Type B pancreatic cell (in vitro differentiated cells): Measurements from ENCODE around the gene NAV2. TPM values are rescaled to one million over a fixed set of nuclear protein-coding genes. Genes with fewer than 3 reads are reported as not detected.

ENCODE experiments used
- DNase-seq: peaks from one replicate; pipeline ENCODE4 v3.0.0; 2021; ENCODE audit warnings: mixed read lengths; ENCODE audit not compliant: unreplicated experiment; ENCODE audit errors: extremely low spot score
- H3K27ac Mint-ChIP-seq: 2 replicates; pipeline ENCODE4 v1.8.0; 2021; ENCODE audit warnings: mild to moderate bottlenecking, mixed read lengths
- H3K27me3 Mint-ChIP-seq: 2 replicates; pipeline ENCODE4 v1.8.0; 2021; ENCODE audit warnings: mixed read lengths
- H3K36me3 Mint-ChIP-seq: 2 replicates; pipeline ENCODE4 v1.8.0; 2021; ENCODE audit warnings: mixed read lengths
- H3K4me1 Mint-ChIP-seq: one replicate; pipeline ENCODE4 v1.8.0; 2021; ENCODE audit warnings: mixed read lengths; ENCODE audit not compliant: unreplicated experiment
- H3K4me3 Mint-ChIP-seq: 2 replicates; pipeline ENCODE4 v1.8.0; 2021; ENCODE audit warnings: mild to moderate bottlenecking, mixed read lengths
- H3K9me3 Mint-ChIP-seq: 2 replicates; pipeline ENCODE4 v1.8.0; 2021; ENCODE audit warnings: mixed read lengths
- CTCF ChIP-seq: fragments of 200-600 bp; sonication (generic); conservative IDR thresholded peaks from 2 replicates; pipeline ENCODE4 v1.5.0; 2021; ENCODE audit warnings: antibody characterized with exemption, mild to moderate bottlenecking
- total RNA-seq: library from RNA; stranded (reverse); gene quantifications from 2 replicates; pipeline ENCODE4 v1.2.1, GENCODE V29; 2021; ENCODE audit warnings: low replicate concordance

NAV2 gene
- total RNA-seq, 1 donor from 2014 or later = 54.2 TPM

DNA sequence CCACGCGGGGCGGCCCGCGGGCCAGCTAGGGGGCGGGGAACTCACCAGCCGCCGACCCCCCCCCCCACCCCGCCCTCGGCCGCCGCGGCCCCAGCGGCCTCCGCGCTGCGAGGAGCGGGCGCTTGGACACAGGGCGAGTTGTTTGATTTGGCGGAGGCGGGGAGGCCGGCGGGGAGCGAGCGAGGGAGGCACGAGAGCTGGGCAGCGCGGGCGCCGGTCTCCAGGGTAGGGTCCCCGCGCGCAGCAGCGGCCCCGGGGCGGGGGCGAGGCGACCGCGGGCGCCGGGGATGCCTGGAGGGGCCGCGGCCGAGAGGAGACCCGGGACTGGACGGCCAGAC is 64.4 kb downstream of the NAV2 start:
- TF ChIP-seq CTCF = no peak
- peak; percentile 72 for DNase-seq
- H3K27ac Mint-ChIP-seq = peak overlapping the region; percentile 91
- peaks cover 52% of the 10 kb centered on the region for H3K27me3 Mint-ChIP-seq
- peak overlapping the region; percentile 92 for H3K4me3 Mint-ChIP-seq
- H3K36me3 Mint-ChIP-seq = no peaks in the 10 kb centered on the region
- H3K4me1 Mint-ChIP-seq = peaks cover 51% of the 10 kb centered on the region
- H3K9me3 Mint-ChIP-seq = no peaks in the 10 kb centered on the region

- H3K9me3 Mint-ChIP-seq = no peaks in the 10 kb centered on the region
- DNase-seq = no peak
- no peaks in the 10 kb centered on the region for H3K36me3 Mint-ChIP-seq
- no peak for TF ChIP-seq CTCF
- peaks cover 50% of the 10 kb centered on the region for H3K27me3 Mint-ChIP-seq
- H3K27ac Mint-ChIP-seq = peak overlapping the region; percentile 91
- H3K4me3 Mint-ChIP-seq = peak overlapping the region; percentile 92
- H3K4me1 Mint-ChIP-seq = peaks cover 45% of the 10 kb centered on the region
Measured at GRCh38 chr11:19777377-19778102, 64.9 kb downstream of the NAV2 start.

- TF ChIP-seq CTCF = no peak
- Mint-ChIP-seq H3K27ac (no peak overlapping the region), H3K4me3 (peak overlapping the region; percentile 92), H3K27me3 (peaks cover 34% of the 10 kb centered on the region), H3K36me3 (no peaks in the 10 kb centered on the region), H3K9me3 (no peaks in the 10 kb centered on the region), H3K4me1 (peaks cover 40% of the 10 kb centered on the region)
- no peak for DNase-seq
Measured at GRCh38 chr11:19779740-19780139, 67.1 kb downstream of the NAV2 start.

DNA sequence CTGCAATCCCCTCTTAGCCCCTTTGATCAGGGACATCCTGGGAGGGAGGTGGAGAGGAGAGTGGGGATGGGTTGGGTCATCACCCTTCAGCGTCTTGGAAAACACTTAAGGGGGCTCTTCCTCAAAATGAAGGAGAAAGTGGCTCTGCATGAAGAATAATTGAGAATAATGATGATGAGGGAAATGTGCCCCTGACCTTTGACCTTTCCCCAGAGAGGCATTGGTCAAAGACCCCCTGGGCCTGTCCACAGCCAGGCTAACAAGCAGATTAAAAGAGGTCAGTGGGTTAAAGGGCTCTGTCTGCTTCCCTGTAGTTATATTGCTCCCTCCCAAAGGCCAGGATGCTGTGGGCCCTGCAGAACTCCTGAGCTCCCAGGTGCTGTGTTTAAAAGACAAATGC is 68.7 kb downstream of the NAV2 start:
- no peak for DNase-seq
- Mint-ChIP-seq H3K4me3 (no peak overlapping the region), H3K27me3 (peaks cover 22% of the 10 kb centered on the region), H3K27ac (no peak overlapping the region), H3K9me3 (no peaks in the 10 kb centered on the region), H3K4me1 (peaks cover 40% of the 10 kb centered on the region), H3K36me3 (no peaks in the 10 kb centered on the region)
- TF ChIP-seq CTCF = no peak

DNA sequence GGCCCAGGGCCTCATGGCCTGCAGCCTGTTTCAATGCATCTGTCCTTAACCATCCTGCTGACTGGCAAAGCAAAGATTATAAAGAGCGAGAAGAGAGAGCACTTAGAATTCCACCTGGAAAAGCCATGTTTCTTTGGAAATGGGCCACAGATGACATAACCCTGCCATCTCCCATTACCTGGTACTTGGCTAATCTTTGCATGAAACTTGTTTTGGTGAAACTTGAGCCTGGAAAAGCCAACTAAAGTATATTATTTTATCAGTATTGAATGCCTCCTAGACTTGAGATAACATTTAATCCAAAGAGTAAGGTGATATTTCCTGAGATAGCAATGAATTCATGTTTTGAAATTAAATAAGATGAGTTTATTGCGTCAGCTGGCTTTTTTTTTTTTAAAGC is 72.6 kb downstream of the NAV2 start:
- no peak for TF ChIP-seq CTCF
- no peaks in the 10 kb centered on the region for H3K9me3 Mint-ChIP-seq
- no peak overlapping the region for H3K27ac Mint-ChIP-seq
- peaks cover 15% of the 10 kb centered on the region for H3K4me1 Mint-ChIP-seq
- H3K4me3 Mint-ChIP-seq = no peak overlapping the region
- peaks cover 7% of the 10 kb centered on the region for H3K27me3 Mint-ChIP-seq
- DNase-seq = no peak
- no peaks in the 10 kb centered on the region for H3K36me3 Mint-ChIP-seq
